Stimulated activated CD4-positive, alpha-beta T cell treated with anti-CD3 and anti-CD28 coated beads, Interleukin-12 subunit alpha, Interleukin-12 subunit beta, amount 100 ng/mL, for 48 hours (primary cell): ENCODE data around the gene NUP214.
"Not testable (repeated sequence)": the region's sequence is repeated elsewhere in the genome, so short reads cannot be mapped to it uniquely, and the experiment has no call there.

ENCODE experiments used
- DNase-seq, 3 donors: peaks; one replicate each; pipeline ENCODE4 v3.0.0-alpha.2; 2020; ENCODE audit warnings: low read depth in 2 of 3, low spot score in 1 of 3

Gene NUP214

DNA sequence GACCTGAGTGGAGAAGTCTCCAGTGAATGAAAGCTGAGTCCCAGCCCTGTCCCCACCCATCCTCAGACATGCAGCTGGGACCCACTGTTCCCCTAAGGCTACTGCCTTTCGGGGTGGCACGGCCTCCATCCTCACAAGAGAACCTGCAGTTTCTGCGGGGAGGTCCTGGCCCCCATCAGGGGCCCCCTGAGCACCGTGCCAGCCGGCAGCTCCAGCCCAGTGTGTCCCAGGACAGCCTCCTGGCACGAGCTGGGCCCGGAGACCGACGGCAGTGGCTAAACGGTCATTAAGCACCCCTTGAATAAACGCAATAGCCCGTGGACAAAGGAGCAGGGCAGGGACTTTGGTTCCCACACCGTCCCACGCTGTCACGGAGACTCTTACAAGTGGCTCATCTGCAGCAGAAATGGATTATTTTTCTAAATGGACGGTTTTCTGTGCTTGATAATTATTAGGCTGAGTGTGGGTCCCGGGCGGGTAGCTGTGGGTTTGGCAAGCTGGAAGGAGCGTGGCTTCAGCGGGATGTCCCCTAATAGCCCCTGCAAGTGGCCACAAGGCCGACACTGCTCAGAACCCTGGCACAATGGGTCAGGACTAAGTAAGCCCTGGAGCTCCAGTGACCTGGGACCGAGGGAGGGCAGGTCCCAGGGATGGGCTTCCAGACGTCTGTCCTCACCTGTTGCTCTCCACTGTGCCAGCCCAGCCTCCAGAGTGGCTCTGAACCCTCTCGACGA lies 133.5 kb downstream of the NUP214 start:
- no peak for DNase-seq

DNA sequence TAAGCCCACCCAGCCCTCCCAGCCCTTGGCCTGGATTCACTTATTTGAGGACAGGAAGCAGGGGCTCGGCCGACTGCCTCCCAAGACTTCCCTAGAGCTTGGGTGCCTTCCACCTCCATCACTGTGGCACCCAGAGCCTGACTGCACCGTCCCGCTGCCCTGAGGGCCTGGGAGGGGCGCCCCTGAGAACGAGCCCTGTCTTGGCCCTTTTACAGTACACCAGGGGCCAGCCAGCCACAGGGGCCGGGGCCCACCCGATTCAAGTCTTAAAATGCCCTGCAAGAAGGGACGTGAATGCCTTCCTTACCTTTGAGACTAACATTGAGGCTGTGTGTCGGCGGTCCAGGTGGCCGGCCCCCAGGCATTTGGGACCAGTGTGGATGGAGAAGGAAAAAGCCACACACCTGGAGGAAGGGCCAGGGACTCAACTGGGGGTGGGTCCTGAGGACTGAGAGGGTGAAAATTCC lies 134.1 kb downstream of the NUP214 start:
- no peak for DNase-seq

DNA sequence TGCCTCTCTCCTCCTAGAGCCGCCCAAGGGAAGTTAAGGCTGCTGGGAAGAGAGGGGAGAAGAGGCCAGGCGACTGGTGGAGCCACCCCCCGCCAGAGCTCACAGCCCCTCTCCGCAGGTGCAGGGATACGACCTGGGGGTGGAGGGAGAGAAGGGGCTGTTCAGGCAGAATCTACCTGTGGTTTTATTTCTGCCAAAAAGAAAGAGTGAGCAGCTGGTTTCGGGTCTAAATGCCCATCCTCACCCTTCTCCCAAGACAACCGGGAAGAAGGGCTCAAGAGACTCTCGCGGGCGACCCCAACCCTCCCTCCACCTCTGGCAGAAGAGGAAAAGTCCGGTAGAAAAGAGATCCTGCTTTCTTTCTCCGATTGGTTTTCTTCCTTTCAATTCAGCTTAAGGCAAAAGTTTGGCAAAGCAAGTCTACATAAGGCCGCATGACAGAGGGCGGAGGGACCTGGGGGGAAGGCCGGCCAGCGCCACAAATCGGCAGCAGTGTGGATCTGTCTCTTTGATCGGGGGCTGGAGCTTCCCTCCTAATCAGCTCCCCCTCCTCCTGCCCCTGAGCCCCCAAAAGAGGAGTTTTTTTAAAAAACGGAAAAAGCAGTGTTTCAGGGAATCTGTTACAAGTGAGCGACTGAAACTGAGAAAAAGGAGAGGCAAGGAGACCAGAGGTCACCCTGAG lies 134.7 kb downstream of the NUP214 start:
- DNase-seq, result no peak

DNA sequence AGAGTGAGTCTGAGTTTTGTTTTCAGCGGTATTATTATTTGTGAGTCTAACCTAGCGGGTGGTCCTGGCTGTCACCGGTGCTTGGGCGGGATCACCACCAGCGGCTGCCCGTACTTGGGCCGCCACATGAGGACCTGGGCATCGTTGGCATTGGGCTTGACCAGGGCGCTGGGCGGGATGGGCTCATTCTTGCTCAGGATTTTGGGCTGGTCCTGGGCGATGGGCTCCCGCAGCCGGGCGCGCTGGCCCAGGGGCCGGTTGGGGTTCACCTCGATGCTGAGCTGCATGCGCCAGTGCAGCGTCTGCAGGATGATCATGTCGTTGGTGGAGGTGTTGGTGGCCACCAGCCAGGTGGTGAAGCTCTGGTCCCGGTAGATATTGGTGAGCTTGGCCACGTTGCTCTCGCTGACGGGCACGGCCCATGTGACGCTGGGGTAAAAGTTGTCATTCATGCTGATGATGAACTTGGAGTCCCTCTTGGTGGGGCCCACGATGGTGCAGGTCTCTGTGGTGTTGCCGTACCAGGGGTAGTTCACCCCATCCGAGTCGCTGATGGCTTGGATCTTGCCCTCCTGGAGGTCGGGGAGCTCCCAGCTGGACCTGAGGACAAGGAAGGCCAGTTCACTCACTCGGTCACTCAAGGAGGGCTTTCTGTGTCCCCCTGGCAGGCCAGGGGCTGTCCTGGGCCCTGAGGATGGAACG lies 135.5 kb downstream of the NUP214 start:
- DNase-seq, result no peak

DNA sequence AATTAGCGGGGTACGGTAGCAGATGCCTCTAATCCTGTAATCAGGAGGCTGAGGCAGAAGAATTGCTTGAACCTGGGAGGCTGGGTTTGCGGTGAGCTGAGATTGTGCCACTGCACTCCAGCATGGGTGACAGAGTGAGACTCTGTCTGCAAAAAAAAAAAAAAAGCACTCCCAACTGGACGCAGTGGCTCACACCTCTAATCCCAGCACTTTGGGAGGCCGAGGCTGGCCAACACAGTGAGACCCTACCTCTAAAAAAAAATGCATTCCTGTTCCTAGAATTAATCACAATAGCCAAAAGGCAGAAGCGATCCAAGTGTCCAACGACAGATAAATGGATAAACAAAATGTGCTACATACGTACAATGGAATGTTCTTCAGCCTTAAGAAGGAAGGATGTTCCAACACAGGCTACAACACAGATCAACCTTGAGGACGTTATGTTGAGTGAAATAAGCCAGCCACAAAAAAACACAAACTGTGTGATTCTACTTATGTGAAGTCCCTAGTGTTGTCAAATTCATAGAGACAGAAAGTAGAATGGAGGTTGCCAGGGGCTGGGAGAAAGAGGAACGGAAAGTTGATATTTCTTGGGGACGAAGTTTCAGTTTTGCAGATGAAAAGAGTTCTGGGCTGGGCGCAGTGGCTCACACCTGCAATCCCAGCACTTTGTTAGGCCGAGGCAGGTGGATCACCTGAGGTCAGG lies 137.1 kb downstream of the NUP214 start:
- no peak for DNase-seq

DNA sequence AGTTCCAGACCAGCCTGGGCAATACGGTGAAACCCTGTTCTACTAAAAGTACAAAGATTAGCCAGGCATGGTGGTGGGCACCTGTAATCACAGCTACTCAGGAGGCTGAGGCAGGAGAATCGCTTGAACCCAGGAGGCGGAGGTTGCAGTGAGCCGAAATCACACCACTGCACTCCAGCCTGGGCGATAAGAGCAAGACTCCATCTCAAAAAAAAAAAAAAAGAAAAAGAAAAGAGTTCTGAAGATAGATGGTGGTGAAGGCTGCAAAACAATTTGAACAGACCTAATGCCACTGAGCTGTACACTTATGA lies 137.6 kb downstream of the NUP214 start:
- DNase-seq, result not testable (repeated sequence)

DNA sequence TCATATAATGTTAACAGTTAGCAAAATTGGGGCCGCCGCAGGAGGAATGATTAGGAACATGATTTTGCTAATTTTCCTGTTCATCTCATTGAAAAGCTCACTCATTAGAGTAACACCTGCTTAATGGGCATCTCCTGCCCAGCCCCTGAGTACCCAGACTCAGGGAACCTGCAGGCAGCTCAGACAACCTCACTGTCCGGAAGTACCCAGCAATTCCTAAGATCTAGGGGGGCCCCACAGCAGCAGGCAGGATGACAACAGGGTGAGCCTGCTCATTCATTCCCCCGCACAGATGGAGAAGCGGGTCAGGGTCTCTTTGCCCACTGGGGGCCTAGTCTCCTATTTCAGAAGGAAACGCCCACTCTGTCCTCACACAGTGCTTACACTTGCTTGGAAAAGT lies 138.3 kb downstream of the NUP214 start:
- no peak for DNase-seq

DNA sequence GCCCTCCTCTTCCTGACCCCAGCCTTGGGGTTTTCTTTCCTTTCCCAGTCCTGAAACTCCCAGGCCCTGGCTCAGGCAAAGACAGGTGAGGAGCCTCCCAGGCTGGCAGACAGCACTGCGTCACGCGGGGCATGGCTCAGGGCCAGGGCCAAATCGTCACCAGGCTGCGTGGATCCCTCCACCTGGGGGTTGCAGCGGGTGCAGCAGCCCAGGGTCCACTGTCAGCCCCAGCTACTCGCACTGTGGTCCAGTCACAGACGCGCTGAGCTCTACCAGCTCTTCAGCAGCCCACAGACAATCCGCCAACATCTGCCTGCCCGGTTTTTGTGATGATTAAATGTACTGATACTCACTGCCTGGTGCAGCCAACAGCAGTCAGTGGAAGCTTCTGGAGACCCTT lies 138.8 kb downstream of the NUP214 start:
- no peak for DNase-seq

DNA sequence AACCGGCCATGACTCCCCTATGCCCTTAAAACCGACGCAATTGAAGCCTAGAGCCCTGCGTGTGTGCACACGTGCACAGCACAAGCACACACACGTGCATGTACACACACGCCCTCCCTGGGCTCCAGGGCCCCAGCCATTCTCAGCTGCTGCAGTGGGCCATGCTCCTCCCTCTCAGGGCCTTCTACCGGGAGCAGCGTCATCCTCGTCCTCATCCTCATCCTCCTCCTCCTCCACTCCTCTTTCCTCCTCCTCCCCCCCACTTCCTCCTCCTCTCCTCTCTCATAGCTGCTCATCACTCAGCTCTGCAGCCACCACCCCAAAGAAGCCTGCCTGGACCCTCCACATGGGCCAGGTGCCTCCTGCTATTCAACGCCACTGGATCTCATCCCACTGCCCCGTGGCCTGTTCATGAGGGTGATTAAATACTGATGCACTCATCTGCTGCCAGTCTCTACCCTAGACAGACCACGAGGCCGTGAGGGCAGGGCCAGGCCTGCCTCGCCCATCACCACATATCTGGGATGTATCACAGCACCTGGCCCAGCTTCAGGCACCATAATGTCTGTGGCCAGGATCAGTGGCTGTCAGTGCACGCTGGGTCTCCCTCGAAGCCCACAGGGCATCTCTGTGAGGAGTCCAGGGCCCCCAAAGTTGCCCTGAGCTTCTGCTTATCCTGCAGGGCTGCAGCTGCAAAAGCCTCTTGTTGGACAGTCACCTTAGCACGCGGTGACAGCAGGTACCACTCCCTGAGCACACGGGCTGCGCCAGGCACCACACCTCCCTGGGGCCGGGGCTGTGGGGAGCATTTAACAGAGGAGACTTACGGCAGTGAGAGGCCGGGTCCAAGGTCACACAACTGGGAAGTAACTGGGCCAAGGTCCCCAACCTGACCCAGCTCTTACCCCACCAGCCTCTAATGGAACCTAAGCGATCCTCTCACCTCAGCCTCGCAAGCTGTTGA lies 141.2 kb downstream of the NUP214 start:
- DNase-seq, result no peak

DNA sequence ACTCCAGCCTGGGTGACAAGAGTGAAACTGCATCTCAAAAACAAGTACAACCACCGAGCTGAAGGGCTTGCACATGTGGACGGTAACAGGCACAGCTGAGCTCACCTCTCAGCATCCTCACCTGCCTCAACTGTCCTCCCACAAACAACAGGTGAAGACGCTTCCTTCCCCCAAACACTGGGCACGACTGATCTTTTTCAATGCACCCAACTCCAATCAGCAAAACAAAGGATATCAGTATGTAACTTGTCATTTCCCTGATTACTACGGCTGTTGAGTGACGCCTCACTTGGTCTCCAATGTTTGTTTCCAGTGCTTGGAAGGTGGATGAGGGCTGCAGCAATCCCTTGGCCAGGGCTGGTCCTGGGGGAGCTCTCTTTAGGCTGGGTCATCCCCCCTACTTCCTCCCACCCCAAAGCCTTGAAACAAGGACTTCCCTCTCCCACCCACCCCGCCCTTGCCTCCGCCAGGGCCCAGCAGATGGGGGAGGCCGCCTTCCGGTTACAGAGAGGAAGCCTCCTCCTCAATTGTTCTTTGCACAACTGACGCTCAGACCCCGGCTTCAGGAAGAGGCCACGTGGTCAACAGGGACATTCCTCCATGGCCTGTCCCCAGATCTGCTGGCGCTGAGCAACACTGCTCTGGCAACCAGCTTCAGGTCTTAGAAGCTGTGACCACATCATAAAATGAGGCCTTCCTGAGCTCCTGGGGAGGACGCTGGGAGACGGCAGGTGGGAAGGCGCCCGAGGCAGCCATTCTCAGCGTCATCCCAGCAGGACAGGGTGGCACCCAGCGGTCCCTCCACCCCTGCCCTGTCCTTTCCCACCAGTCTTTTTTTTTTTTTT lies 145.0 kb downstream of the NUP214 start:
- DNase-seq, result no peak

DNA sequence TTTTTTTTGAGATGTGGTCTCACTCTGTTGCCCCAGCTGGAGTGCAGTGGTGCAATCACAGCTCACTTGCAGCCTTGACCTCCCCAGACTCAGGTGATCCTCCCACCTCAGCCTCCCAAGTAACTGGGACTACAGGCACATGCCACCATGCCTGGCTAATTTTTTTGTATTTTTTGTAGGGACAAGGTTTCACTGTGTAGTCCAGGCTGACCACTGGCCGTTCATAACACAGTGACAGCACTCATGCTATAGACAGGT lies 145.6 kb downstream of the NUP214 start:
- DNase-seq, result not testable (repeated sequence)

DNA sequence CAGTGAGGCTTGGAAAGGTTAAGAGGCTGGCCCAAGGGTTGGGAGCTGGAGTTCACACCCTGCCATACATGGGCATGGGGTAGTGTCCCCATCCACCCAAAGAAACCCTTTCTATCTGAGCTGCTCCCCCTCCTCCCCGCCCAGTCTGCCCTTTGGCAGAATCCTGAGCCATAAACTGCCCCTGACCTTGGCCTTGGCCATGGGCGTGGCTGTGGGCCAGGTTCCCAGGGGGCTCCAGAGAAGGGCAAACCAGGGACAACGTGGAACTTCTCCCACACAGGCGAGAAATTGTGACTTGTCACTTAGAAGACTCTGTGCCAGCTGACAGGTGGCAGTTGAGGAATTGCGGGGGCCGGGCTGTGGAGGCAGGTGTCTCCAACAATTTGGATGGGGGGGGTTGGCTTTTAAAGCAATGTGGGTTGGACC lies 146.1 kb downstream of the NUP214 start:
- DNase-seq, result no peak

DNA sequence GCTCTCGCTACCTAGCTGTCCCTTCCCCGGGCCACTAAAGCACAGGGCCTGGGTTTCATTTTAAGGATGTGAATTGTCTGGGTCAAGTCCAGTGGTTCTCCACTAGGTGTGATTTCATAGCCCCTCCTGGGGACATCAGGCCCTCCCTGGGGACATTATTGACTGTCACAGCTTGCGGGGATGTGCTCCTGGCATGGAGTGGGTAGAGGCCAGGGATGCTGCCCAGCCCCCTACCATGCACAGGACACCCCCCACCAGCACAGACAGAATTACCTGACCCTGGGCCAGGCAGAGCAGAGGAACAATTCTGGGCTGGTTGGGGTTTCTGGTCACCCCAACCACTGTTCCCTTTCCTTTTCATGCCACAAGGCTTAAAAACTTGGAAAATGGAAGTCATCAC lies 146.8 kb downstream of the NUP214 start:
- no peak for DNase-seq

DNA sequence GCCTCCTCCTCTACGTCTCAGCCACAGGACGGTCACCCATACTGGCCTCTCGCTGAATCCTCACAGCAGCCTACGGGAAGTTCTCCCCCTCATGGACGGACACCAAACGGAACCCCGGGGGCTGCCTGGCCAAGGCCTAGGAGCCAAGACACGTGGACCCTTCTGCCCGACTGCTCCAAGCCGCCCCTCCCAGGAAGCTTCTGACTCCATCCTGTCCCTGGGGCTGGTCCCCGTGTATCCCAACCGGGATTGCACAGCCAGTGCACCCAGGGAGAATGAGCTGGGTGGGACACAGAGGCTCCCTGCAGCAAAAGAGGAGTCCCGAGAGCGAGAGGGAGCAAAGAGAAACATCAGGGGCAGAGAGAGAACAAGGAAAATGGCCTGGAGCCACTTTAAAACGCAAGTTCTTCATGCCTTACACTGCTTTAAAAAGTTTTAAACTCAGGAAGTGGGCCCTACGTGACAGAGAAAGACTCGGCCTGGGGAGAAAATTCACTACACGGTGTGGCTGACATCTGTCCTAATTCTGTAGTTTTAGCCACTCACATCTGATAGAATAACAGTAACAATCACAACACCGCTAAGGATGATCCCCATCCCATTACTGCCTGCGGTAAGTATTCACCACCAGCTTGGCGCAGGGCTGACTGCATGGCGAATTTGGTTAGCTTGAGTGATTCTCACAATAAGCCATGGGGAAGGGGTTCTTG lies 147.9 kb downstream of the NUP214 start:
- DNase-seq, result no peak

DNA sequence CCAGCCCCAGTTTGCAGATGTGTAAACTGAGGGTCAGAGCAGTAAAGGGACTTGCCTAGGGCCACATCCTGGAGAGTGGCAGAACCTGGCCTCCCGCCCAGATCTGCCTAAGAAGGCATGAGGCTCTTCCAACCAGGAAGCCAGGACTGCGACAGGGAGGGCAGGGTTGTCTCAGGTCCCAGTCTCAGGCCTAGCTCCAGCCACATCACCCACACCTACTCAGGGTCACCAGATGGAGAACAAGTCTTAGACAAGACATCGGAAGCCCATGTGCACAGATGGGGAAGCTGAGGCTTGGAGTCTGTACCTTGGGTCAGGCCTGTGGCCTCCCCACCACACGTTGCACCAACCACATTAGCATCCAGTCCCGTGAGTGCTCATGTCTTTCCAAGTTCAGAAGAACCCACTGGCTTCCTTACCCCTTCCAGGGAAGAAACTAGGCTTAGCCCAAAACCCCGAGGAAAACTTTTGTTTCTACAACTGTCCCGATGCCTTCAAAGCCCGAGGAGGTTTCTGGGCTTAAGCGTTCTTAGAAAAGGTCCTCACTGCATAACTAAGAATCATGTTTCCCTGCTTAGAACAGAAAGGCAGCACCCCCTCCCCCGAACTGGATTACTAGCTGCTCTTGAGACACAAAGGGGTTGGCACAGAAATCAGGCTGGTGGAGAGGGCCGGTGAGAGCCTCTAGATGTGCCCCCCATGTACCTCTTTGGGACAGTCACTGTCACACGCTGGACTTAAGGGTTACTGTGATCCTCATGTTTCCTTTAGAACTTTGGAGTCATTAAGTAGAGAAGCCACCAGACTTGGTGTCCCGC lies 148.7 kb downstream of the NUP214 start:
- no peak for DNase-seq

DNA sequence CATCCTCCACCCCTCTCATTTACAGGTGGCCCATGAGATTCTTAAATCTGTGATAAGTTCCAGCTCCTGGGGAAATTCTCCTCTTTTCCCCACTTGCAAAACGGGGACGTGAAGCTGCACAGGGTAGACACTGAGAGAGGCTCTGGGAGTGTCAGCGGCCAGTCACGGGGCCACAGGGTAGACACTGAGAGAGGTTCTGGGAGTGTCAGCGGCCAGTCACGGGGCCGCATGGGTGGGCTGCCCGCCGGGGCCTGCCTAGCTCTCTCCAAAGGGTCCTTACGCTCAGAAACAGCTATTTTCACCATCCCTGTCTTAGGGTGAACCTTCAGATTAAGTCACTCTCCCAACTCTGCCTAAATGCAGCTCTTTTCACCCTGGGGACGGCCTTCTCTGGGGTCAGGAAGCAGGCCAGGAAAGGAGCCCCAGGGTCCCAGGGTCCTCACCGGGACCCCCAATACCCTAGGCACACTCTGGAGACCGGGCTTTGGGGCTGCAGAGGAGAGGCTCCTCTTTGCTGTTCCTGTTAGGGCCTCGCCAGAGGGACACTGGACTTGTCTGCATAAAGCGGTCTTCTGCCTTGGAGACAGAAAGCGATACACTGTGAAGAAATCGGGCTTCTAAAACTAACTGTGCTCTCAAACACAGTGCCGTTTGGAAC lies 149.4 kb downstream of the NUP214 start:
- DNase-seq, result no peak

DNA sequence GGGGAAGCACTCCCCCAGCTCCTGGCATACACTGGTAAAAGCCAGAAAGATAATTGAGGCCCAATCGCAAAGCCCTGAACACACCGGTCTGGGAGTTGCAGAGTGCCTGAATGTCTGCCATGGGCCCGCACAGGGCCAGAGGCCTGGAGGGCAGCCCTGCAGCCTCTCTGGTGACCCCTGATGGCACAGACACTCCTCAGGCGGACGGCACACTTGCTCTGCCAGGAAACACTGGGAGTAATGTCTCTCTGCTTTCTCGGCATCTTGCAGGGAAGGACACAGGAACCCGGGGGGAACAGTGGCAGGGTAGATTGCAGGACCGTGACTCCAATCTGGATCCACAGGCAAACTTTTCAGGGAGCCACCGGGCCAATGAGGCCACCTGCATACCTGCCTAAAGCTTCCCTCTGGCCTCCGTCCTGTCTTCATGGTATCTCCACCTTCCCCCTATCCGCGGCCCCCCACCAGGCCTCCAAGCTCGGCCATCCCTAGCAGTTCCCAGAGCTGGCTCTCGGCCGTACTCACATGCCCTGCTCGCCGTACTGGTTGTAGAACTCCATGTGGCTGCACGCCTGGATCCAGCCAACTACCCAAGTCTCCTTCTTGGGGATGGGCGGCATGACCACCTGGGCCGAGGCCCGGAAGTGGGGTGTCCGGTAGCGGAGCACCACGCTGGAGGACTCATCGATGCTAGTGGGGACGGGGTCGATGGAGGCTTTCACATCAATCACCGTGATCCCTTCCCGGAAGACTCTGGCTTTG lies 150.1 kb downstream of the NUP214 start:
- no peak for DNase-seq
